Measurements from ENCODE around the gene LMOD1. TPM values are rescaled to one million over a fixed set of nuclear protein-coding genes. Genes with fewer than 3 reads are reported as not detected.

Gene LMOD1
- polyA plus RNA-seq, 1 of the 3 experiments (the other 2 are of a cell fraction), result 2.7 TPM

DNA sequence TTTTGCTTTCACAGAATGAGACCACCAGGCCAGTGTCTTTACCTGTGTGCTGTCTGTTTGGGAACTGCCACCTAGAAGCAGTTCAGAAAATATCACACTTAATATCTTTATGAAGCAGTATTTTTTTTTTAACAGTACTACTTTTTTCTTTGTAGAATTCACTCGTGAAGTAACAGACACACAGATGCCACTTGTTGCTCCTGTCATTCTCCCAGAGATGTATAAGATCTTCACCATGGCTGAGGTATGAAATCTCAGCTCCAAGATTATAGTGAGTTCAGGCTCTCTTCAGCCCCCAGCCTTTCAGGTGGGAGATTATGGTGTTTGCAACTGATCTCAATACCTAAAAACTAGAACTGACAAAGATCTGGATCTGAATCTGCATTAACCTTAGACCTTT is 94.4 kb downstream of the LMOD1 start (continued):
- TF ChIP-seq, protein P1, sequence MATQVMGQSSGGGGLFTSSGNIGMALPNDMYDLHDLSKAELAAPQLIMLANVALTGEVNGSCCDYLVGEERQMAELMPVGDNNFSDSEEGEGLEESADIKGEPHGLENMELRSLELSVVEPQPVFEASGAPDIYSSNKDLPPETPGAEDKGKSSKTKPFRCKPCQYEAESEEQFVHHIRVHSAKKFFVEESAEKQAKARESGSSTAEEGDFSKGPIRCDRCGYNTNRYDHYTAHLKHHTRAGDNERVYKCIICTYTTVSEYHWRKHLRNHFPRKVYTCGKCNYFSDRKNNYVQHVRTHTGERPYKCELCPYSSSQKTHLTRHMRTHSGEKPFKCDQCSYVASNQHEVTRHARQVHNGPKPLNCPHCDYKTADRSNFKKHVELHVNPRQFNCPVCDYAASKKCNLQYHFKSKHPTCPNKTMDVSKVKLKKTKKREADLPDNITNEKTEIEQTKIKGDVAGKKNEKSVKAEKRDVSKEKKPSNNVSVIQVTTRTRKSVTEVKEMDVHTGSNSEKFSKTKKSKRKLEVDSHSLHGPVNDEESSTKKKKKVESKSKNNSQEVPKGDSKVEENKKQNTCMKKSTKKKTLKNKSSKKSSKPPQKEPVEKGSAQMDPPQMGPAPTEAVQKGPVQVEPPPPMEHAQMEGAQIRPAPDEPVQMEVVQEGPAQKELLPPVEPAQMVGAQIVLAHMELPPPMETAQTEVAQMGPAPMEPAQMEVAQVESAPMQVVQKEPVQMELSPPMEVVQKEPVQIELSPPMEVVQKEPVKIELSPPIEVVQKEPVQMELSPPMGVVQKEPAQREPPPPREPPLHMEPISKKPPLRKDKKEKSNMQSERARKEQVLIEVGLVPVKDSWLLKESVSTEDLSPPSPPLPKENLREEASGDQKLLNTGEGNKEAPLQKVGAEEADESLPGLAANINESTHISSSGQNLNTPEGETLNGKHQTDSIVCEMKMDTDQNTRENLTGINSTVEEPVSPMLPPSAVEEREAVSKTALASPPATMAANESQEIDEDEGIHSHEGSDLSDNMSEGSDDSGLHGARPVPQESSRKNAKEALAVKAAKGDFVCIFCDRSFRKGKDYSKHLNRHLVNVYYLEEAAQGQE (IDR thresholded peaks at IDR 0.05; ENCODE audit: low read depth, low read length), result no peak

- Histone ChIP-seq H3K9ac (peak overlapping the region; percentile 41; the same call in 1 of the 2 replicates), H3K79me2 (ENCODE audit: insufficient read depth) (peaks cover 68% of the 10 kb centered on the region), H3K9me3 (no peaks in the 10 kb centered on the region), H3F3A (replicated peaks; ENCODE audit: insufficient read depth) (peaks cover 56% of the 10 kb centered on the region), H3K4me3 (ENCODE audit: low read depth in 2 of 2, low read length in 1 of 2) (peak overlapping the region in 1 of 2 experiments; percentile 27; a peak in 1 of 4 replicates), H3K27me3 (ENCODE audit: insufficient read depth) (no peaks in the 10 kb centered on the region), H3K27ac (ENCODE audit: low read depth in 2 of 2, low read length in 1 of 2) (peak overlapping the region; percentile 74 to 86; a peak in 3 of 4 replicates), H2AFZ (ENCODE audit: low read depth) (no peak overlapping the region), H3K4me1 (ENCODE audit: control insufficient read depth in 1 of 2, insufficient read depth in 2 of 2, low read depth in 1 of 2, low read length in 1 of 2) (peaks cover 5 to 25% of the 10 kb centered on the region in 2 experiments), H3K9me2 (no peaks in the 10 kb centered on the region), H4K20me1 (ENCODE audit: insufficient read depth) (peaks cover 9% of the 10 kb centered on the region), H3K36me3 (replicated peaks in 1 of 2; ENCODE audit: control insufficient read depth in 1 of 2, insufficient read depth in 2 of 2, low read length in 1 of 2) (peaks cover 55 to 67% of the 10 kb centered on the region in 2 experiments), H3K4me2 (peak overlapping the region; percentile 40)
- ChIA-PET POLR2A (no interaction called here), CTCF (interaction anchor here (1.1 to 3.1 kb wide), 6 partner anchors 13 to 320 kb away, joined by 3 to 12 read pairs (median 4); partner anchors contain the start of gene IPO9)
- no peak for DNase-seq
- 8% methylated on average over 1 of the region's 1 CpG for WGBS (ENCODE audit: low lambda C conversion rate)
- TF ChIP-seq CTCF (IDR thresholded peaks at IDR 0.05) (no peak), SIN3A (IDR thresholded peaks at IDR 0.05; ENCODE audit: borderline replicate concordance, low read depth, low read length) (0 out of 2 replicates have a peak, but pooled peaks have one; percentile 42), EP300 (IDR thresholded peaks at IDR 0.05; ENCODE audit: borderline replicate concordance in 1 of 2, low read depth in 1 of 2, low read length in 1 of 2) (peak in 1 of 2 experiments; percentile 66; a peak in 2 of 4 replicates), SMC3 (IDR thresholded peaks at IDR 0.05; ENCODE audit: low read depth, low read length) (no peak), MAX (IDR thresholded peaks at IDR 0.05; ENCODE audit: low read depth) (peak; percentile 68; the same call in 1 of the 2 replicates), NRF1 (IDR thresholded peaks at IDR 0.05; ENCODE audit: low read depth, low read length) (no peak), FOSL2 (IDR thresholded peaks at IDR 0.05; ENCODE audit: borderline replicate concordance, low read depth) (peak; percentile 66; the same call in 1 of the 2 replicates), TCF12 (IDR thresholded peaks at IDR 0.05) (peak; percentile 74), TEAD4 (IDR thresholded peaks at IDR 0.05; ENCODE audit: borderline replicate concordance, insufficient read depth) (peak; percentile 72; the same call in 1 of the 2 replicates), MEF2A (IDR thresholded peaks at IDR 0.05; ENCODE audit: borderline replicate concordance, low read depth) (no peak), NFIC (IDR thresholded peaks at IDR 0.05; ENCODE audit: borderline replicate concordance) (peak; percentile 83), YY1 (IDR thresholded peaks at IDR 0.05; ENCODE audit: low read depth) (0 out of 2 replicates have a peak, but pooled peaks have one; percentile 27), RFX5 (IDR thresholded peaks at IDR 0.05; ENCODE audit: low read length) (no peak), JUND (IDR thresholded peaks at IDR 0.05) (peak; percentile 82), IRF3 (IDR thresholded peaks at IDR 0.05; ENCODE audit: low read depth, low read length) (no peak)
- TF ChIP-seq, protein P1 (IDR thresholded peaks at IDR 0.05; ENCODE audit: low read depth, low read length), result 0 out of 2 replicates have a peak, but pooled peaks have one; percentile 52
- TF ChIP-seq, protein P2, sequence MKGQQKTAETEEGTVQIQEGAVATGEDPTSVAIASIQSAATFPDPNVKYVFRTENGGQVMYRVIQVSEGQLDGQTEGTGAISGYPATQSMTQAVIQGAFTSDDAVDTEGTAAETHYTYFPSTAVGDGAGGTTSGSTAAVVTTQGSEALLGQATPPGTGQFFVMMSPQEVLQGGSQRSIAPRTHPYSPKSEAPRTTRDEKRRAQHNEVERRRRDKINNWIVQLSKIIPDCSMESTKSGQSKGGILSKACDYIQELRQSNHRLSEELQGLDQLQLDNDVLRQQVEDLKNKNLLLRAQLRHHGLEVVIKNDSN (IDR thresholded peaks at IDR 0.05; ENCODE audit: borderline replicate concordance, low read depth), result no peak
- TF ChIP-seq, protein P3, sequence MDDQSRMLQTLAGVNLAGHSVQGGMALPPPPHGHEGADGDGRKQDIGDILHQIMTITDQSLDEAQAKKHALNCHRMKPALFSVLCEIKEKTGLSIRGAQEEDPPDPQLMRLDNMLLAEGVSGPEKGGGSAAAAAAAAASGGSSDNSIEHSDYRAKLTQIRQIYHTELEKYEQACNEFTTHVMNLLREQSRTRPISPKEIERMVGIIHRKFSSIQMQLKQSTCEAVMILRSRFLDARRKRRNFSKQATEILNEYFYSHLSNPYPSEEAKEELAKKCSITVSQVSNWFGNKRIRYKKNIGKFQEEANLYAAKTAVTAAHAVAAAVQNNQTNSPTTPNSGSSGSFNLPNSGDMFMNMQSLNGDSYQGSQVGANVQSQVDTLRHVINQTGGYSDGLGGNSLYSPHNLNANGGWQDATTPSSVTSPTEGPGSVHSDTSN (IDR thresholded peaks at IDR 0.05), result peak; percentile 52
These were observed 96.3 kb downstream of the LMOD1 start for GRCh38 chr1:201850053-201850397.
